Left kidney (tissue), 2 donors: ENCODE measurements around the gene LAMB2. TPM values are rescaled to one million over a fixed set of nuclear protein-coding genes. Genes with fewer than 3 reads are reported as not detected.

Experiments
- DNase-seq: peaks from one replicate; pipeline ENCODE4 v3.0.0-alpha.2; 2013
- polyA plus RNA-seq: library from polyadenylated mRNA; unstranded; fragments of 120-200 nt; gene quantifications from one replicate; pipeline ENCODE4 v1.2.1, GENCODE V29; 2013; ENCODE audit not compliant: insufficient read length

The LAMB2 gene
- polyA plus RNA-seq, 1 donor, result 435 TPM

- DNase-seq, result no peak
Measured at GRCh38 chr3:49162751-49163419, 30.0 kb upstream of the LAMB2 start.

- DNase-seq, result no peak
Measured at GRCh38 chr3:49161808-49162530, 29.1 kb upstream of the LAMB2 start.

GRCh38 chr3:49161197-49161596 is 28.3 kb upstream of the LAMB2 start:
- DNase-seq, result no peak

GRCh38 chr3:49158792-49159191 is 25.9 kb upstream of the LAMB2 start:
- DNase-seq, result no peak

GRCh38 chr3:49158103-49158709 is 25.4 kb upstream of the LAMB2 start:
- no peak for DNase-seq

GRCh38 chr3:49157289-49157688 is 24.4 kb upstream of the LAMB2 start:
- DNase-seq, result no peak

- no peak for DNase-seq
Measured at GRCh38 chr3:49153349-49153912, 20.6 kb upstream of the LAMB2 start.

GRCh38 chr3:49151610-49152009 is 18.8 kb upstream of the LAMB2 start:
- no peak for DNase-seq

- no peak for DNase-seq
Measured at GRCh38 chr3:49148159-49148558, 15.3 kb upstream of the LAMB2 start.

- DNase-seq, result no peak
Measured at GRCh38 chr3:49140080-49140479, 7.2 kb upstream of the LAMB2 start.

- DNase-seq, result no peak
Measured at GRCh38 chr3:49135499-49135898, 2.6 kb upstream of the LAMB2 start.

GRCh38 chr3:49134471-49135265 is 1.8 kb upstream of the LAMB2 start:
- DNase-seq, result no peak

- DNase-seq, result peak; percentile 88
Measured at GRCh38 chr3:49133226-49133951, 539 bp upstream of the LAMB2 start.

GRCh38 chr3:49132073-49132436 is 795 bp downstream of the LAMB2 start:
- no peak for DNase-seq

- DNase-seq, result no peak
Measured at GRCh38 chr3:49131576-49131975, 1.3 kb downstream of the LAMB2 start.

- no peak for DNase-seq
Measured at GRCh38 chr3:49131040-49131439, 1.8 kb downstream of the LAMB2 start.

GRCh38 chr3:49124991-49125670 is 7.7 kb downstream of the LAMB2 start:
- no peak for DNase-seq

- DNase-seq, result no peak
Measured at GRCh38 chr3:49124203-49124602, 8.6 kb downstream of the LAMB2 start.

- DNase-seq, result no peak
Measured at GRCh38 chr3:49123687-49124086, 9.2 kb downstream of the LAMB2 start.

- DNase-seq, result no peak
Measured at GRCh38 chr3:49122886-49123545, 9.8 kb downstream of the LAMB2 start.
